GM12875 (cell line): ENCODE data around the gene CENPP.

ENCODE experiments used
- H3K4me3 ChIP-seq: one replicate; pipeline ENCODE4 v1.5.1; 2011; ENCODE audit warnings: low read depth, low read length, control low read depth
- TF ChIP-seq, protein P1 (sequence below): IDR thresholded peaks from 2 replicates; pipeline ENCODE4 v1.5.1; 2011; ENCODE audit warnings: low read depth, mild to moderate bottlenecking, control low read depth, inconsistent platforms, low read length, moderate library complexity, borderline replicate concordance; ENCODE audit not compliant: insufficient read depth

The CENPP gene

DNA sequence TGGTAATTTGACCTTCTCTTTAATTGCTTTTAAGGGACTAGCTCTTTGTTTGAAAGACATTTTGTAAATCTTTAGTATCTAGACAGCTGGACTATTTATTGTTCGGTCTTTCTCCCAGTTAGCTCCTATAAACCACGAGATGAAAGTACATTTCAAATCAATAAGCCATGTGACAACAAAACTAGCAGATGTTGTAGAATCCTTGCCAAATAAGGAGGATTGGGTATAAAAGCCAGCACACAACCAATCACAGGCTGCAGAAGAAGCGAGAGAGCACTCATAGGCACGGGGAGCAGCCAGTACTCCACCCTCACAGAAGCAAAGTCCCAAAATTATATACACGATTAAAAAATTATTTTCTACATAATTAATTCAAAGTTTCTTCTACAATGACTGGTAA is 106.6 kb downstream of the CENPP start:
- no peak overlapping the region for H3K4me3 ChIP-seq
- TF ChIP-seq, protein P1, sequence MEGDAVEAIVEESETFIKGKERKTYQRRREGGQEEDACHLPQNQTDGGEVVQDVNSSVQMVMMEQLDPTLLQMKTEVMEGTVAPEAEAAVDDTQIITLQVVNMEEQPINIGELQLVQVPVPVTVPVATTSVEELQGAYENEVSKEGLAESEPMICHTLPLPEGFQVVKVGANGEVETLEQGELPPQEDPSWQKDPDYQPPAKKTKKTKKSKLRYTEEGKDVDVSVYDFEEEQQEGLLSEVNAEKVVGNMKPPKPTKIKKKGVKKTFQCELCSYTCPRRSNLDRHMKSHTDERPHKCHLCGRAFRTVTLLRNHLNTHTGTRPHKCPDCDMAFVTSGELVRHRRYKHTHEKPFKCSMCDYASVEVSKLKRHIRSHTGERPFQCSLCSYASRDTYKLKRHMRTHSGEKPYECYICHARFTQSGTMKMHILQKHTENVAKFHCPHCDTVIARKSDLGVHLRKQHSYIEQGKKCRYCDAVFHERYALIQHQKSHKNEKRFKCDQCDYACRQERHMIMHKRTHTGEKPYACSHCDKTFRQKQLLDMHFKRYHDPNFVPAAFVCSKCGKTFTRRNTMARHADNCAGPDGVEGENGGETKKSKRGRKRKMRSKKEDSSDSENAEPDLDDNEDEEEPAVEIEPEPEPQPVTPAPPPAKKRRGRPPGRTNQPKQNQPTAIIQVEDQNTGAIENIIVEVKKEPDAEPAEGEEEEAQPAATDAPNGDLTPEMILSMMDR, result no peak

DNA sequence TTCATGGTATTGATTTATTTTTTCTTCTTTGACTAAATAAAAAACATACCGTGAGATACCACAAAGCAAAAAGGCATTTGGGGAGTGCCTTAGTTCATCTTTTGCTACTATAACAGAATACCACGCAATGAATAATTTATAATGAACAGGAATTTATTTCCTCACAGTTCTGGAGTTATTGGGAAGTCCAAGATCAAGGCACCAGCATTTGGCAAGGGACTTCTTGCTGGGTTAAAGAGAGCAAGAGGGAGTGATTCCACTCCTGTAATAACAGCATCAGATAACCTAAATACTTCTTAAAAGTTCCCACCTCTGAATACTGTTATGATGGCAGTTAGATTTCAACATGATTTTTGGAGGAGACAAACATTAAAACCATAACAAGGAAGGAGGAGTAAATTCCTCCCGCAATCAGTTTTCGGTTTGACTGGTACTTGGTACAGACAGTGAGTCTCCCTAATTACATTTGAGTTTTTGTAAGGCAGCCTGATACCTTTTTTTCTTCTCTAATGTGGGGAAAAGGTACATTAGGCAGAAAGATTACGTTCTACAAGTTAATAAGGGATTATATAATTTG is 107.3 kb downstream of the CENPP start:
- TF ChIP-seq, protein P1, result no peak

DNA sequence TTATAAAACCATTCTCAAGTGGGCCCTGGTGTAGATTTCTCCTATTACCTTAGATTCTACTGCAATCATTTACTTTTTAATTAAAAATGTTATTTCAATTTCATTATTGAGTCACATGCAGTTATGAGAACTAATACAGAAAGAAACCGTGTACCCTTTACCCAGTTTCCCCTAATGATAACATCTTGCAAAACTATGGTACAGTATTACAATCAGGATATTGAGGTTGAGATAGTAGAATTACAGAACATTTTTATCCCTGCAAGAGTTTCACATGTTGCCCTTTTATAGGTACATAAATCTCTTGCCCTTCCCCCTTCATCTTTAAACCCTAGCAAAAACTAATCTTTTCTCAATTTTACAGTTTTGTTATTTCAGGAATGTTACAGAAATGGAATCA is 109.5 kb downstream of the CENPP start:
- no peak overlapping the region for H3K4me3 ChIP-seq
- TF ChIP-seq, protein P1, result no peak

More for the DNA sequence above, 107.3 kb downstream of the CENPP start:
- H3K4me3 ChIP-seq, result no peak overlapping the region

DNA sequence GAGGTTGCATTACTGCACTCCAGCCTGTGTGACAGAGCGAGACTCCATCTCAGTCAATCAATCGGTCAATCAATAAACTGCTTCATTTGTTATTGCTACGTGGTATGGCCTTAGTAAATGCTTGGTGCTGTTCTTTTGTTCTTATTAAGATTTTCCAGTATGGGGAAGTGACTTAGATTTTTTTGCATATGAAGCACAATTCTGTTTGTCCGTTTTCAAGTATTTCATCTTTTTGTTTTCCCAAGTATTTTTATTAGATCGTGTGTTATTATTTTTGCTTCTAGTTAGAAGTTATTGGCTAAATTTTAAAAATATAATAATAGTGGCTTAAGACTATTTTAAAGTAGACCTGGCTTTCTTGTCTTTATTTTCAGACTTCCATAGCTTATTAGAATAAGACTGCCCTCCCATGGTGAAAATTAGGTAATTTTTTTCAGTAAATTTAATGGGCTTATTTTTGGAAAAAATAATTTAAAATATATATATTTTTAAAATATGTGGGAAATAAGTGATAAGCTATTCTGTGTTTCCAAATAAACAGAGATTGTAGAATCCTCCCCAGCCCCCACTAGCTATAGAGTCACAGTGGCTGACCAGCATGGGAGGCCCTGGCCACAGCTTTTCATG is 113.3 kb downstream of the CENPP start:
- TF ChIP-seq, protein P1, result no peak
- no peak overlapping the region for H3K4me3 ChIP-seq

DNA sequence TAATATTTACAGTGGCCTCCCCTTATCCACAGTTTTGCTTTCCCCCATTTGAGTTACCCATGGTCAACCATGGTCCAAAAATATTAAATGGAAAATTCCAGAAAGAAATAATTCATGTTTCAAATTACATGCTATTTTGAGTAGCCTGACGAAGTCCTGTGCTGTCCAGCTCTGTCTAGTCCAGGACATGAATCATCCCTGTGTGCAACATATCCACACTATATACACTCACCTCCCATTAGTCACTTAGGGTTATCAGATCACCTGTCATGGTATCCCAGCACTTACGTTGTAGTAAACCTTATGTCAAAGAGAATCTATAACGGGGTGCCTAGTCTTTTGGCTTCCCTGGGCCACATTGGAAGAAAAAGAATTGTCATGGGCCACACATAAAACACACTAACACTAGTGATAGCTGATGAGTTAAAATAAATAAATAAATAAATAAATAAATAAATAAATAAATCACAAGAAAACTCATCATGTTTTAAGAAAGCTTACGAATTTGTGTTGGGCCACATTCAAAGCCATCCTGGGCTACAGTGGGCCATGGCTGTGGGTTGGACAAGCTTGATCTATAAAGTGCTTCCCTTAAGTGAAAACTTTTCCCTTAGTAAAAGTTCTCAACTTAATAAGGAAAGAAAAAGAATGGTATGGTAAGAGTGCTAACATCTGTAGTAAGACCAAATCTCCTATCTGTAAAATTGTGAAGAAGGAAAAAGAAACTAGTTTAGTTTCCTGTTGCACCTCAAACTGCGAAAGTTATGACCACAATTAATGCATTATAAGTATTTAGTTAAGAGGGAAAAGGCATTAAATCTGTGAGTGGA is 114.4 kb downstream of the CENPP start:
- TF ChIP-seq, protein P1, result no peak
- no peak overlapping the region for H3K4me3 ChIP-seq

DNA sequence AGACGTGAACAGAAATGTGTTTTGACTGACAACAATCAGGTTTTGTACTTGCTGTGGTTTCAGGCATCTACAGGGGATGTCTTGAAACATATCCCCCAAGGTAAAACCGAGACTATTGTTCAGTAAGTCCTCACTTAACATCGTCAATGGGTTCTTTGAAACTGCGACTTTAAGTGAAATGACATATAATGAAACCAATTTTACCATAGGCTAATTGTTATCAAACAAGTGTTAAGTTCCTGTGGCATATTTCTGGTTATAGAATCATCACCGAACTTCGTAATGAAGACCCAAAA is 114.9 kb downstream of the CENPP start:
- TF ChIP-seq, protein P1, result no peak
- no peak overlapping the region for H3K4me3 ChIP-seq
